HG03039 (cell line): ENCODE data around the gene CD300C.
"Not testable (repeated sequence)": the region's sequence is repeated elsewhere in the genome, so short reads cannot be mapped to it uniquely, and the experiment has no call there.

Source experiments
- ATAC-seq: cut with Tn5 transposase; IDR thresholded peaks from one replicate; pipeline ENCODE4 v1.9.1; 2021; ENCODE audit warnings: mild to moderate bottlenecking, moderate library complexity; ENCODE audit not compliant: unreplicated experiment

CD300C gene

DNA sequence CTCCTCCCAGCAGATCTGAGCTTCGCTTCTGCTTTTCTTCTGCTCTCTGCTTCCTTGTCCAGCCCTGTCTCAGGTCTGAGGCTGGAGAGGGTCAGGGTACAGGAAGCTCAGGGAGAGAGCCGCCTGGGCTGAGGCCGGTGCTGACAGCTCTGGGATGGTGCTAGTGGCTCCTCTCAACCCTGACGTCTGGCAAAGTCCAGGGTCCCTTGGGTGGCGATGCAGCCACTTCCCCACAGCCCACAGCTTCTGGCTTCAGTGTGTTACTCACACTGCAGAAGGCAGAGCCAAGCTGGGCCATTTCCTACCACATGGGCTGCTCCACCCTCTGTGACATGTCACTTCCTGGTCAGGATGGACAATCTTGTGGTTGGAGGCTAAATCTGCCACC is at the start of gene CD300C:
Gene CD300C, minus strand, starts transcription at position 273 of the 388 bp plus-strand sequence. CDS start 333 bp downstream, outside the sequence.
- no peak for ATAC-seq

DNA sequence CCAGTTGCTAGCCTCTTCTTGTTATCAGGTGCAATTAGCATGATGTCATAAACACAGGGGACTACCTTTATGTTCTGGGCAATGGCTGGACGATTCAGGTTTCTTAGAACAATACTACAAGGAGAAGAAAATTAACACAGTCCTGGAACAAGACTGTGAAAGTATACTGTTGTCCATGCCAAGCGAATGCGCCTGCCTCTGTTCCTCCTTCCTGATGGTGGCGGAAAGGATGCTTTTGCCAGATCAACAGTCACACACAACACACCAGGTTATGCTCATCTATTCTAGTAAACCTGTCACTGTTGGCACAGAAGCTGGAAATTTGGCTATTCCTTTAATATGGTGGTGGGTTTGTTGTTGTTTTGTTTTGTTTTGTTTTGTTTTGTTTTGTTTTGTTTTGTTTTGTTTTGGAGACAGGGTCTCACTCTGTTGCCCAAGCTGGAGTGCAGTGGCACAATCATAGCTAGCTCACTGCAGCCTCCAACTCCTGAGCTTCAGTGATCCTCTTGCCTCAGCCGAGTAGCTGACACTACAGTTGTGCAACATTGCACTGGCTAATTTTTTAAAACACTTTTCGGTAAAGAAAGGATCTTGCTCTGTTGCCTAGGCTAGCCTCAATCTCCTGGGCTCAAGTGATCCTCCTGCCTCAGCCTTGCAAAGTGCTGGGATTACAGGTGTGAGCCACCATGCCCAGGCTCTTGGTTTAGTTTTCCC is 49.3 kb upstream of the CD300C start:
- ATAC-seq = no peak

DNA sequence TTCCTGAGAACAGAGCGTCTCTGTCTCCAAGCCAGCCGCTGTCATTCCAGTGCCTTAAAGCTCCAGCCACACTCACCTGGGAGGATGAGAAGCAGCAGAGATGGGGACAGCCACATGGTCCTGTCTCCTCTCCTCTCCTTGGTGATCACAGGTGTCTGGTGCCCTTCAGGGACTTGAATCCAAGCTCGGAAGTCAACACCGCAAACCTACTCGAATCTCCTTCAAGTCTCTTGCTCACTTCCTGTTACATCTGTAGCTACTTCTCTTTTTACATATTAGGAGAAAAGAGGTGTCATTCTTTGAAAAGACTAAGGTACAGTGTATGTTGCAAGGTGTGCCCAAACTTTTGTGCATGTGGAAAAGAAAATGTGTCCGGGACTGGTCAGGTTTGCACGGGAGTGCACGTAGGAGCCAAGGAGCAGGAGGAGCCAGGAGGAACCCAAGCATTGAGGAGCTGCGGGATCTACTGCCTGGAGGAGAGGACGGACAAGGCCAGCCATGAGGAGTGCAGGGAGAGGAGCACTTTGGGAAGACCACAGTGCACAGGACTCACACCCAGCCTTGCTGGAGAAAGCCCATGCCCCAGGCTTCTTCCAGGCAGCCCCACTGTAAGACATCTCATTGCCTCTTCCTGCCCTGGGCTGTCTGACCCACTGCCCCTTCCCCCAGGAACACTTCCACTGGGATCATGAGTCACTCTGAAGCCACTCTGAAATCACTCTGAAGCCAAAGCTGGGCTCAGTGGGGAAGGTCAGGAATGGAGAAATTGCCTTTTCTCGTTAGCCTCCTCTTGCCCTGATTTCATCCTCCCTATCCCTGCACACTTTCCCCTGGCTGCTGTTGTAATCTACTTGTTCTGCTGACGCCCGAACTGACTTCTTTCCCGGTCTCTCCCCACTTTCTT is 46.4 kb upstream of the CD300C start, which contains the start of gene CD300LD:
Gene CD300LD, minus strand, starts transcription at position 197 of the 904 bp plus-strand sequence. Its CDS starts 81 bp downstream, at position 116.
- no peak for ATAC-seq

DNA sequence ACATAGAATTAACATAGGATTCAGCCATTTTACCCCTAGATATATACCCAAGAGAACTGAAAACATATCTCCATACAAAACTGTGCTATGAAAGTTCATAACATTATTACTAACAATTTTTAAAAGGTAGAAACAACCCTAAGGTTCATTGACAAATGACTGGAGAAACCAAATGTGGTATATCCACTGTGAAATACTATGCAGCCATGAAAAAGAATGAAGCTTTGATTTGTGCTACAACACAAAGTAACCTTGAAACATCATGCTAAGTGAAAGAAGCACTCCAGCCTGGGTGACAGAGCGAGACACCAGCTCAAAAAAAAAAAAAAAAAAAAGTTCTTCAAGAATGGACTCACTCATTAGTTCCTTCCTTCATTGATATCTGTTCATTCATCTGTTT is 45.6 kb upstream of the CD300C start:
- ATAC-seq = no peak

DNA sequence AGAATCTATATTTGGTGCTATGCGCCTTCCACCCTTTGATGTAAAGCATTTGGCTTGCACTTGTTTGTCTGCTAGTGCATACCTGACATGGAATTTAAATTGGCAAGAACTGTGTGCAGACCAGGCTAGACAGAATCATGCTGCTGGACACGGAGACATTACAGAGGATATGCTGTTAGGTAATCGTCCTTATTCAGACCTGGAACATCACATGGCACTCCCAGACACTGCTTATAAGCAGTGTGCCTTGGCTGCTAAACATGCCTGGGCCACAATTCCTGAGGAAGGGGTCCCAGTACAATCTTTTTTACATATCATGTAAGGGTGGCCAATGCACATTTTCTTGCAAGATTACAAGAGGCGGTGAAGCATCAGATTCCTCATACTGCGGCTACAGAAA is 39.8 kb upstream of the CD300C start:
- no peak for ATAC-seq

DNA sequence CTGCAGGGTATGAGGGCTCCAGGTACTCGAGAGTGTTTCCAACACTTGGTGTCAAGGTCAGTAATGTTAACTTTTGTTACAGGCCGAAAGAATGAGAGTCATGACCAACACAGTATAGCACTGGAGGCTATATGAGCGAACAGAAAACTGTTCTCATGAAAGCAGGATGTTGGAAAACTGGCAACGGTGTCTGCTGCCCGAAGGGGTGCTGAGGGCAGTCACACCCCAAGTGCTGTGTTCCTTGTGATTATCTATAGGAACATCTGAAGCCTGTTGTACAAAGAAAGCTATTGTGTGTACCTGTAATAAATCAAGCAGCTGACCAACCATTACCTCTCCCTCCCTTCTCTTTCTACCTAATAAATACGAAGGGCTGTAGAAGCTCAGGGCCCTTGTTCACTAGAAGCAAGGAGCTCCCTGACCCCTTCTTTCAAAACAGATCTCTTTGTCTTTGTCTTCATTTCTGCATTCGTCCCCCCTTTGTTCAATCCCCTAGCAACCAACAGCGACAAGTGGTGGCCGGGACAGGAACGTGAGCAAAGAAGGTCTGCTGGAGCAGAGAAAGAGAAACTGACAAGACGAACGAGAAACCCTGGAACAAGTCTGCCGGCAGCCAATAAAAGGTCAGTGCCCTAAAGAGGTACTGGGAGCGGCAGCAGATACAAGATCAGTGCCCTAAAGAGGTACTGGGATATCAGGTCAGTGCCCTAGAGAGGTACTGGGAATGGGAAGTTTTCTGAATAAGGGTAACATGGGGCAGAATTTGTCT is 38.6 kb upstream of the CD300C start:
- no peak for ATAC-seq

DNA sequence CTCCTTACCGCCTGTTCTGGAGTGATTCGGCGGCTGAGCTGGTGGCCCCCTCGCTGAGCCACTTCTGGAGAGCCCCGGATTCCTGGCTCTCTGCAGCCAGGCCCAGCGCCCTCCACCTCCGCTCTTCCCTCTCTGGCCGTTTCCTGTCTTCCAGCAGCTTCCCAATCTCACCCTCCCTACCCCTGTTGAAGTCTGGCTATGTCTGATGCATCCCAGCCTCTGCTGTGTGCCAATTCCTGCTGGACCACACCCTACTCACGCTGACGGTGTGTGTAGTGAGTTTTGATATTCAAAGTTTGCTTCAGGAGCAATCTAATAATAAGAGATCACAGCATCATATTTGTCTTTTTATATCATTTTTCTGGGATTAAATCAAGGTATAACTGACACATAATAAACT is 36.7 kb upstream of the CD300C start:
- no peak for ATAC-seq

DNA sequence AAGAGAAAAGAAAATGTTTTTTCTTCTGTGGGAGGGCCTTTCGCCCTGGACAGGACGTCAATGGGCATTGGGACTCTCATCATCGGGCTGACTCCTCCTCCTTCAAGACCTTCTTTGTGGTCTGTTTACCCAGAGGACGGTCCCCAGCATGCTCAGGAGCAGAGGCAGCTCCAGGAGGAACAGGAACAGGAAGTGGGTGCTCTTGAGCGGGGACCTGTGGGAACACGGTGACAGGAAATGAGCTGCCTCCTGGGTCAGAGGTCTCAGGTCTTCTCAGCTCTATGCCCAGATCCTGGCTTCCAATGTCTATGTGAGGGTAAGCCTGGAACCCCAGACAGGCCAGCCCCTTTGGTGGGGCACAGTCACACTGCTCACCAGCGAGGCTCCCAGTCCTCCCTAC is 34.0 kb upstream of the CD300C start:
- ATAC-seq = no peak

DNA sequence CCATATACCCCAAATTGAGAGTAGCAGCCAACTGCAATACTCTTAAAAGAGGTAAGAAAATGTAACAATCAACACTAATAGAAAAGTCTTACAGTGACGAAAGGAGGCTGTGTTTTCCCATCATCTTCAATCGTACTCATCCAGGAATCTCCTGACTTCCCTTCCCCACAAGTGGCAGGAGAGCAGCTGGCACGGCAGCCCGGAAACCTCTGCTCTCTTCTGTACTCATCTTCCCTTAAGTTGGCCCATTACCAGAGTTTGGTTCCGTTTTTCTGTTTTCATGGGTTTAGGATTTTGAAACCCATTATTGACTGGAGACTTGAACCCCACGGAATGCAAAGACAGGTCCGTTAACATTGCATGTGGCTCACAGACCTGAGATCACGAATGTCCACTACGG is 33.1 kb upstream of the CD300C start:
- ATAC-seq = no peak

DNA sequence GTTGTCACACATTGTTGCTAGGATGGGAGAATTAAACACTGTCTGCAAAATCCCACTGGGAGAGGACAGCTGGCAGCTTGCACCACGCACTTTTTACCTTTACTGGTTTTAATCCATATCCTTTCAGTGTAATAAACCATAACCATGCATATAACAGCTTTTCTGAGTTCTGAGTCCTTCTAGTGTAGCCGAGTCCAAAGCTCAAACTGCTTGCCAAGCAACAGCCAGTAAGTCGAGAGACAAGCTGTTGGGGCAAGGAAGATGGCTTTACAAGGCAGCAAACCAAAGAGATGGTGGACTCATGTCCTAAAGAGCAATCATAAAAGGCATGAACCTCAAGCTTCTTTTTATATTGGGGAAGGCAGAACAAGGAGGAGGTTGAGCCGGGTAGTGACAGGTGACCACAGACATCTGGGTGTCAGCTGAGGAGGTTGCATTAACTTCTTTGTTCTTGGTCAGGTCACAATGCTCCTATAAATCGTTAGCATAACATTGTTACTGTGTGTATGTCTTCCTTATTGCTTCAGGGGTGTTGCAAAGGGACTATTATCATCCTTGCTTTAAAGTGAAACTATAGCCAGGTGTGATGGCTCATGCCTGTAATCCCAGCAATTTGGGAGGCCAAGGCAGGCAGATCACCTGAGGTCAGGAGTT is 28.7 kb upstream of the CD300C start:
- no peak for ATAC-seq

DNA sequence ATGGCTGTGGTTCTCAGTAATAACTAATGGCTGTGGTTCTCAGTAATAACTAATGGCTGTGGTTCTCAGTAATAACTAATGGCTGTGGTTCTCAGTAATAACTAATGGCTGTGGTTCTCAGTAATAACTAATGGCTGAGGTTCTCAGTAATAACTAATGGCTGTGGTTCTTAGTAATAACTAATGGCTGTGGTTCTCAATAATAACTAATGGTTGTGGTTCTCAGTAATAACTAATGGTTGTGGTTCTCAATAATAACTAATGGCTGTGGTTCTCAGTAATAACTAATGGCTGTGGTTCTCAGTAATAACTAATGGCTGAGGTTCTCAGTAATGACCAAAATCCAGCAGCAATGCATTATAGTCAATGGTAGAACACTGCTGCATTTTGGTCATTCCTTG is 27.7 kb upstream of the CD300C start:
- ATAC-seq = not testable (repeated sequence)

DNA sequence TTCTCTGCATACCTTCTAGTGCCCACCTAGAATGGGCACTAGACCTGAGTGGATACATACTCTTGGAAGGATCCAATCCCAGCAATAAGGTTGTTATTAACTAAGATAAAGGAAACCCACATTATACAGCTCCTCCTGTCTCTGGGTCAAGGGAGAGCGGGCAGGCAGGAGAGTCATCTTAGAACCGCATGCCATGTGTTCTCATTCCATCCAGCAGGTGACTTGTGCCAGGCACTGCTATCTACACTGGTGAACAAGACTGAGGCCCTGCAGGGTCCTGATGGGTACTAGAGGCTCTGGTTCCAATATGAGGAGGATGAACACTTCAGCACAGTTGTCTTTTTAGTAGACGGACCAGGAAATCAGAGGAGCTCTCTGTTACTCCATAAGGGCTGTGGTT is 27.3 kb upstream of the CD300C start:
- no peak for ATAC-seq

DNA sequence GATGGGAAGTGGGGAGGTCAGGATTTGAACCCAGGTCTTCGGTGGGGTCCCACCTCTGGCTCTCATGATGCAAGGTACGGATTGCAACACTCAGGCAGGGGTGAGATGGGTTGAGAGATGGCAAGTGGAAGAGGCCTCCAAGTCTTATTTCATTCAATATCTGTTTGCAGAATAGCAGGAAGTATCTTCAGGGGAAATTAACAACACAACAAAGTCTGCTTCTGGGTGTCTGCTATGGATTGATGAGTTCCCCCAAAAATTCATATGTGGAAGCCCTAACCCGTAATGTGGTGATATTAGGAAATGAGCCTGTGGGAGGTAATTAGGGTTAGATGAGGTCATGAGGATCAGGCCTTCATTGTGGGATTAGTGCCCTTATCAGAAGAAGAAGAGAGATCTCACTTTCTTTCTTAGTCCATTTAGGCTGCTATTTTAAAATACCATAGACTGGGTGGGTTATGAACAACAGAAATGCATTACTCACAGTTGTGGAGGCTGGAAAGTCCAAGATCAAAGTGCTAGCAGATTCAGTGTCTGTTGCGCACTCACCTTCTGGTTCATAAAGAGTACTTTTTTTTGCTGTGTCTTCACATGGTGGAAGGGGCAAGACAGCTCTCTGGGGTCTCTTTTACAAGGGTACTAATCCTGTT is 25.8 kb upstream of the CD300C start:
- ATAC-seq = no peak

DNA sequence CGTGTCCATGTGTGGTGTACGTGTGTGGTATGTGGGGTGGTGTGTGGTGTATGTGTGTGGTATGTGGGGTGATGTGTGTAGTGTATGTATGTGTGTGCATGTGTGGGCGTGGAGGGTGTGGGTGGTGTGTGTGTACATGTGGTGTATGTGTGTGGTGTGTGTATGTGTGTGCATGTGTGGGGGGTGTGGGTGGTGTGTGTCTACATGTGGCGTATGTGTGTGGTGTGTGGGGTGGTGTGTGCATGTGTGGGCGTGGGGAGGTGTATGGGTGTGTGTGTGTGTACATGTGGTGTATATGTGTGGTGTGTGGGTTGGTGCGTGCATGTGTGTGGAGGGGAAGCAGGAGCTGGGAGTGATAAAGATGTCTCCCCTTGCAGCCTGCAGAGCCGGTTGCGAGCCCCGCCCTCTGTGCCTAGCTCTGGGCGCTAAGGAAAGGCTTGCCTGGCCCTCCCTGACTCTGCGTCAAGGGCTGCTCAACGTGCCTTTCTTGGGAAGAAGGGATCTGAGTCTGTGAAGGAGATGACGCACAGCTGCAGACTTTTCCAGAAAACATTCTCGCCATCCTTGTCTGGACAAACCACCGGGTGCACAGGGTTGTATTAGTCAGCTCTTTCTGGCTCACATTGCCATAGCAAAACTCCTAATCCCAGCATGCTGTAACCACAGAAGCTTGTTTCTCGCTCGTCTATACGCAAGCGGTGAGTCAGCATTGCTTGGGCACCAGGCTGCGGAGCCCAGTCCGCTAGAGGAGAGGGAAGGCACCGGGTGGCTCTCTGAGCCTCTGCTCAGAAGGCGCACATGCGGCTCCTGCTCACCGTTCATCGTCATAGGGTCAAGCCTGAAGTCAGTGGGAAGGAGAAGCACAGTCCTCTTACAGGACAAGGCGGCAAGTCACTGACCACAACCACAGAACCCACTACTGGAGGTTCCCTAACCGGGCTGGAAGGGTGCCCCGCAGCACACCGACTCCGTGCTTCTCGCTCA is 23.4 kb upstream of the CD300C start:
- ATAC-seq = no peak

DNA sequence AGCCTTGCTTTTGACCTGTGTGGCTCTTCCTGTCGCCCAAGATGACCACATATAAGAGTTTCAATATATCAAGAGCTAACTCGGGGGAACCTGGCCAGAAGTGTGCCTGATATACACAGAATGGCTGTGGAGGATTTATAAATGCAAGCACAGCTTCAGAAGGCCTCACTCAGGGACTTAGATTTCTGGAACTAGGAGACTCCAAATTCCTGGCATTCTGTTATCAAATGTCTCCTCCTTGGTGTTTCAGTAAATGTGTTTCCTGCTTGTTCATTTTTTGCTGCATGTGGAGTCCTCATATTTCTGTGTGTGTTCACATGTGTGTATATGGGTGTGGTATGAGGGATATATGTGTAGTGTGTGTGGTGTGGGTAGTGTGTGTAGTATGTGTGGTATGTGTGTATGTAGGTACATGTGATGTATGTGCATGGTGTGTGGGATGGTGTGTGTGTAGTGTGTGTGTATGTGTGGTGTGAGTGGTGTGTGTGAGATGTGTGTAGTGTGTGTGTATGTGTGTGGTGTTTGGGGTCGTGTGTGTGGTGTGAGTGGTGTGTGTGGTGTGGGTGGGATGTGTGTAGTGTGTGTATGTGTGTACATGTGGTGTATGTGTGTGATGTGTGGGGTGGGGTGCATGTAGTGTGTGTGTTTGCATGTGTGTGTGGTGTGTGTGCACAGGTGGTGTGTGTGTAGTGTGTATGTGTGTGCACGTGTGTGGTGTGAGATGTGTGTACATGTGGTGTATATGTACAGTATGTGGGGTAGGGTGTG is 22.4 kb upstream of the CD300C start:
- no peak for ATAC-seq

DNA sequence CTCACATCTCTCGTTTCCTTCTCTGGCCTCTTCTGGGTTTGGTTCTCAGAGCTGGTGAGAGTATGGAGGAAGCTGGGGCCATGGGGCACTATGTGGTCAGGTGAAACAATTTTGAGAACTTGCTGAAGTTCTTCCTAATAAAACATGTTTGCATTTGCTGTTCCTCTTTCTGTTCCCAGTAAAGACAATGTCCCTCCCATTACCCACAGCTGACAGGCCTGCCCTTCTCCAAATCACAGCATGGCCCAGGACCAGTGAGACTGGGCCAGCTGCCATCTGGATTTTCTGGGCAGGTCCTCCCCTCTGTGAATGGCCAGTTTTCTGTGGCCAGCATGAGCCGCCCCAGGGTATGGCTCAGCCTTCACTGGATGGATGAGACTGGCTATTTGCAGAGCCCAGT is 21.5 kb upstream of the CD300C start, which contains the start of gene CD300H:
Gene CD300H, minus strand, starts transcription at position 113 of the 400 bp plus-strand sequence.
- no peak for ATAC-seq

DNA sequence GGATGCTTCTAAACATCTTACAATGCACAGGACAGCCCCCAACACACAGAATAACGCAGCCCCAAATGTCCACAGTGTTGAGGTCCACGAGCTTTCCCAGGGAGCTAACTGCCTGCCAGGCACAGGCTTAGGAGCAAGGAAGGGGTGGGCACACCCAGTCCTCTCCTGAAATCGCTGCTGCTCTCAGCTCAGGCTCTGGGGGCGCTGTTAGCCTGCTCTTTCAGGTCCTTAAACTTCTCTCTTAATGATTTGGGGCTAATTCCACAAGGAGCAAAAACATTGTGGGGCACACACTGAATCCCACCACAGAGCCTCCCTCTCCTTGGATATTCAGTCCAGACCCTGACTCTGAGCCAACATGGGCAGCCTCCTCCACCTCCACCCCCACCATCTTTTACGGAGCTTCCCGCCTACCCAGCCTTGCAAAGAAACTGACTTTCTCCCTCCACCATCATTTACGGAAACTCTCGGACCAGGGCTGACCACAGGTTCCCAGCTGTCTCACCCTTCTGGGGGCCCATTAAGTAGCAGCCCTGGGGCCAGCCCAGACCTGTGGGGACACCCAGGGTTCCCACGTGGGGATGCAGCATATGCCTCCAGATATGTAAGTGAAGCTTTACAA is 20.3 kb upstream of the CD300C start:
- ATAC-seq = no peak

DNA sequence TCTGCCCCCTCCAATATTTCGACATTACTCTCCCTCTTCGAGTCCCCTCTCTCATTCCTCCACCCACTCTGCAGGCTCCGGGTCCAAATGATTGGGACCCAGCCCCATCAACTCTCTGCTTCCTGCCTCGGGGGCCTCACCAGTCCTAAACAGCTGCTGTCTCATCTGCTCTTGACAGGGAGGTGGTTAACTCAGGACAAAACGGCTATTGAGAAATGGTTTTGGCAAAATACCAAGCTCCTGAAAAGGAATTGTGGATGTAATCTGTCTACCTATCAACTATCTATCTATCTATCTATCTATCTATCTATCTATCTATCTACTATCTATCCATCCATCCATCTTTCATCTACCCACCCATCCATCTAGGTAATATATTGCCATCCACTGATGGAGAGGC is 19.2 kb upstream of the CD300C start:
- no peak for ATAC-seq
